ENCODE results near the gene KCNH6. TPM values are rescaled to one million over a fixed set of nuclear protein-coding genes. Genes with fewer than 3 reads are reported as not detected.

The KCNH6 gene
- total RNA-seq, 1 donor from 2014 or later, result not detected

- TF ChIP-seq, protein P1, sequence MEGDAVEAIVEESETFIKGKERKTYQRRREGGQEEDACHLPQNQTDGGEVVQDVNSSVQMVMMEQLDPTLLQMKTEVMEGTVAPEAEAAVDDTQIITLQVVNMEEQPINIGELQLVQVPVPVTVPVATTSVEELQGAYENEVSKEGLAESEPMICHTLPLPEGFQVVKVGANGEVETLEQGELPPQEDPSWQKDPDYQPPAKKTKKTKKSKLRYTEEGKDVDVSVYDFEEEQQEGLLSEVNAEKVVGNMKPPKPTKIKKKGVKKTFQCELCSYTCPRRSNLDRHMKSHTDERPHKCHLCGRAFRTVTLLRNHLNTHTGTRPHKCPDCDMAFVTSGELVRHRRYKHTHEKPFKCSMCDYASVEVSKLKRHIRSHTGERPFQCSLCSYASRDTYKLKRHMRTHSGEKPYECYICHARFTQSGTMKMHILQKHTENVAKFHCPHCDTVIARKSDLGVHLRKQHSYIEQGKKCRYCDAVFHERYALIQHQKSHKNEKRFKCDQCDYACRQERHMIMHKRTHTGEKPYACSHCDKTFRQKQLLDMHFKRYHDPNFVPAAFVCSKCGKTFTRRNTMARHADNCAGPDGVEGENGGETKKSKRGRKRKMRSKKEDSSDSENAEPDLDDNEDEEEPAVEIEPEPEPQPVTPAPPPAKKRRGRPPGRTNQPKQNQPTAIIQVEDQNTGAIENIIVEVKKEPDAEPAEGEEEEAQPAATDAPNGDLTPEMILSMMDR (IDR thresholded peaks at IDR 0.05), result no peak
- H3K9me3 Mint-ChIP-seq (ENCODE audit: unreplicated experiment), result no peaks in the 10 kb centered on the region
- H3K4me1 Mint-ChIP-seq (ENCODE audit: unreplicated experiment), result peaks cover 8% of the 10 kb centered on the region
- no peak for DNase-seq (ENCODE audit: extremely low spot score, unreplicated experiment)
- no peak overlapping the region for H3K4me3 Mint-ChIP-seq (ENCODE audit: unreplicated experiment)
- peaks cover 49% of the 10 kb centered on the region for H3K27me3 Mint-ChIP-seq (ENCODE audit: unreplicated experiment)
- no peaks in the 10 kb centered on the region for H3K36me3 Mint-ChIP-seq (ENCODE audit: unreplicated experiment)
- H3K27ac Mint-ChIP-seq (ENCODE audit: unreplicated experiment), result no peak overlapping the region
Observed at GRCh38 chr17:63503341-63503705, 19.8 kb upstream of the KCNH6 start.

GRCh38 chr17:63504261-63504660 lies 18.9 kb upstream of the KCNH6 start:
- no peak overlapping the region for H3K4me3 Mint-ChIP-seq (ENCODE audit: unreplicated experiment)
- DNase-seq (ENCODE audit: extremely low spot score, unreplicated experiment), result no peak
- H3K4me1 Mint-ChIP-seq (ENCODE audit: unreplicated experiment), result peaks cover 3% of the 10 kb centered on the region
- no peaks in the 10 kb centered on the region for H3K36me3 Mint-ChIP-seq (ENCODE audit: unreplicated experiment)
- H3K27me3 Mint-ChIP-seq (ENCODE audit: unreplicated experiment), result peaks cover 52% of the 10 kb centered on the region
- TF ChIP-seq, protein P1 (IDR thresholded peaks at IDR 0.05), result no peak
- H3K27ac Mint-ChIP-seq (ENCODE audit: unreplicated experiment), result no peak overlapping the region
- no peaks in the 10 kb centered on the region for H3K9me3 Mint-ChIP-seq (ENCODE audit: unreplicated experiment)

DNA sequence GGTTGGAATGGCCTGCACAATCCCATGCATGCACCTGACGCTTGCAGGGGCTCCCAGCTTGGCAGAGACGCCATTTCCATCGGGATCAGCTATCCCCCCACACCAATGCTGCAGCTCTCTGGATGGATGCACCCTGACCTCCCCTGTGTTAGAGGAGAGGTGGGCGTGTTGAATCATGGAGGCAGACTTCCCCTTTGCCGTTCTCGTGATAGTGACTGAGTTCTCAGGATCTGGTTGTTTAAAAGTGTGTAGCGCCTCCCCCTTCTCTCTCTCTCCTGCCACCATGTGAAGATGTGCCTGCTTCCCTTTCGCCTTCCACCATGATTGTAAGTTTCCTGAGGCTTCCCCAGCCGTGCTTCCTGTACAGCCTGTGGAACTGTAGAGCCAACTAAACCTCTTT lies 17.8 kb upstream of the KCNH6 start:
- H3K27me3 Mint-ChIP-seq (ENCODE audit: unreplicated experiment), result peaks cover 56% of the 10 kb centered on the region
- H3K36me3 Mint-ChIP-seq (ENCODE audit: unreplicated experiment), result no peaks in the 10 kb centered on the region
- no peak for DNase-seq (ENCODE audit: extremely low spot score, unreplicated experiment)
- H3K9me3 Mint-ChIP-seq (ENCODE audit: unreplicated experiment), result no peaks in the 10 kb centered on the region
- no peak overlapping the region for H3K27ac Mint-ChIP-seq (ENCODE audit: unreplicated experiment)
- TF ChIP-seq, protein P1 (IDR thresholded peaks at IDR 0.05), result no peak
- H3K4me3 Mint-ChIP-seq (ENCODE audit: unreplicated experiment), result no peak overlapping the region
- H3K4me1 Mint-ChIP-seq (ENCODE audit: unreplicated experiment), result no peaks in the 10 kb centered on the region

- Mint-ChIP-seq H3K4me3 (ENCODE audit: unreplicated experiment) (no peak overlapping the region), H3K27me3 (ENCODE audit: unreplicated experiment) (peaks cover 47% of the 10 kb centered on the region), H3K36me3 (ENCODE audit: unreplicated experiment) (no peaks in the 10 kb centered on the region), H3K27ac (ENCODE audit: unreplicated experiment) (no peak overlapping the region), H3K9me3 (ENCODE audit: unreplicated experiment) (no peaks in the 10 kb centered on the region), H3K4me1 (ENCODE audit: unreplicated experiment) (no peaks in the 10 kb centered on the region)
- DNase-seq (ENCODE audit: extremely low spot score, unreplicated experiment), result no peak
- TF ChIP-seq, protein P1 (IDR thresholded peaks at IDR 0.05), result no peak
Observed at GRCh38 chr17:63506627-63507026, 16.5 kb upstream of the KCNH6 start.

GRCh38 chr17:63511331-63511730 lies 11.8 kb upstream of the KCNH6 start:
- Mint-ChIP-seq H3K4me1 (ENCODE audit: unreplicated experiment) (no peaks in the 10 kb centered on the region), H3K27me3 (ENCODE audit: unreplicated experiment) (peaks cover 32% of the 10 kb centered on the region), H3K9me3 (ENCODE audit: unreplicated experiment) (no peaks in the 10 kb centered on the region), H3K4me3 (ENCODE audit: unreplicated experiment) (no peak overlapping the region), H3K27ac (ENCODE audit: unreplicated experiment) (no peak overlapping the region), H3K36me3 (ENCODE audit: unreplicated experiment) (no peaks in the 10 kb centered on the region)
- TF ChIP-seq, protein P1 (IDR thresholded peaks at IDR 0.05), result no peak
- DNase-seq (ENCODE audit: extremely low spot score, unreplicated experiment), result no peak

All from osteocyte (in vitro differentiated cells).